GM12891 (cell line): ENCODE data around the gene DLG5.

Experiments
- POLR2A ChIP-seq: IDR thresholded peaks from 2 replicates; pipeline ENCODE4 v1.6.1; 2011; ENCODE audit warnings: low read depth, low read length, control low read depth
- SPI1 ChIP-seq: IDR thresholded peaks from 2 replicates; pipeline ENCODE4 v1.6.1; 2011; ENCODE audit warnings: low read depth, low read length, control low read depth

GRCh38 chr10:77849039-77849664 lies 77.4 kb downstream of the DLG5 start:
- TF ChIP-seq POLR2A (no peak), SPI1 (no peak)
